GM12874 (cell line): ENCODE results near the gene SLC38A2.

ENCODE experiments used
- TF ChIP-seq, protein P1 (sequence below): IDR thresholded peaks from 2 replicates; pipeline ENCODE4 v1.5.1; 2011; ENCODE audit warnings: low read depth, mild to moderate bottlenecking, control low read depth, low read length, moderate library complexity; ENCODE audit not compliant: insufficient read depth

The SLC38A2 gene

DNA sequence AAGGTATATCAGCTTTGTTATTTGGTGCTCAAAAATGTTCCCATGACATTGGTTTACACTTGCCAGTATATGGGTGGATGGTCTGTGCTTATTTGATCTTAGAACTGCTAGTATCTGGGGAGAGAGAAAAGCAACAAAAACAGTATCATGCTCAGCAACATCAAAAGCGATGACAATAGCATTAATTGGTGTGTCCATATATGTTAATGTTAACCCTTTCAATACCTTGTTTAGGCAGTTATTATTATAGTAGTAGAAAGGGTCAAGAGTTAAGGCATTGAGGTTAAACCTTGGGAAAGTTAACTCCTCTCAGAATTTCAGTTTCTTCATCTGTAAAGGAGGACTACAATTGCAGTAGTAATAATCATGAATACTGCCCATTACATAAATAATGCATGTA is 37.4 kb upstream of the SLC38A2 start:
- TF ChIP-seq, protein P1, sequence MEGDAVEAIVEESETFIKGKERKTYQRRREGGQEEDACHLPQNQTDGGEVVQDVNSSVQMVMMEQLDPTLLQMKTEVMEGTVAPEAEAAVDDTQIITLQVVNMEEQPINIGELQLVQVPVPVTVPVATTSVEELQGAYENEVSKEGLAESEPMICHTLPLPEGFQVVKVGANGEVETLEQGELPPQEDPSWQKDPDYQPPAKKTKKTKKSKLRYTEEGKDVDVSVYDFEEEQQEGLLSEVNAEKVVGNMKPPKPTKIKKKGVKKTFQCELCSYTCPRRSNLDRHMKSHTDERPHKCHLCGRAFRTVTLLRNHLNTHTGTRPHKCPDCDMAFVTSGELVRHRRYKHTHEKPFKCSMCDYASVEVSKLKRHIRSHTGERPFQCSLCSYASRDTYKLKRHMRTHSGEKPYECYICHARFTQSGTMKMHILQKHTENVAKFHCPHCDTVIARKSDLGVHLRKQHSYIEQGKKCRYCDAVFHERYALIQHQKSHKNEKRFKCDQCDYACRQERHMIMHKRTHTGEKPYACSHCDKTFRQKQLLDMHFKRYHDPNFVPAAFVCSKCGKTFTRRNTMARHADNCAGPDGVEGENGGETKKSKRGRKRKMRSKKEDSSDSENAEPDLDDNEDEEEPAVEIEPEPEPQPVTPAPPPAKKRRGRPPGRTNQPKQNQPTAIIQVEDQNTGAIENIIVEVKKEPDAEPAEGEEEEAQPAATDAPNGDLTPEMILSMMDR: no peak

DNA sequence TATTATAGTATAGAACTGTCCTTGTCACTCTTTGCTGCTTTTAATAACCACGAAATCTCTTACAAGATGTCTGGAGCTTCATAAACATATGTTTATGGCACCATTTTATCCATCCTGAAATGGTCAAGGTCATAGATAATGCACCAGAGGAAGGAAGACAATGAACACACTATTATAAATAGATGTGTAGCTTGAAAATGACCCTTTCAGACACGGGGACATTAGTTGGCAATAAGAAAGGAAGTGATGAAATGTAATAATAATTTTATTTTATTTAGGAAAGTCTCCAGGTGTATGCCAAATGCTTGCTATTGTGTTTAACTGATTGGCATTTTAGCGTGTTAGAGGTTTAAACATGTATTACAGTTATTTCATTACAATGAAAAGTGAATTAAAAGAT is 36.8 kb upstream of the SLC38A2 start:
- TF ChIP-seq, protein P1: no peak

DNA sequence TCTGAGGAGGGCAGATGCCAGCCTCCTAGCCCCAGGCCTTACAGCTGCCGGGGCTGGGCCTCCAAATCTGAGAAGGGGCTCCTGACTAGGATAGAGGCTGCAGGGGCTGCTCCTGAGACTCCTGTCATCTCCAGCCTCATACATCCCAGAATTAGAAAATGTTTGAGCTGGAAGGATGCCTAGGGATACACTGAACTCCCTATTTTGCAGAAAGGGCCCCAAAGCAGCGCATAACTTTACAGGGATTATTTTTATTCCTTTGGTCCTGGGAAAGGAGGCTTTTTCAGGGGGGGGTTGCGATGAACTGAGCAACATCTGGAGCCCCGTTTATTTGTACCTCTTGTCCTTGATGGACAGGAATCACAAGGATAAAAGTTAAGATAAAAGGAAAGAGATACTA is 35.9 kb upstream of the SLC38A2 start:
- TF ChIP-seq, protein P1: no peak

DNA sequence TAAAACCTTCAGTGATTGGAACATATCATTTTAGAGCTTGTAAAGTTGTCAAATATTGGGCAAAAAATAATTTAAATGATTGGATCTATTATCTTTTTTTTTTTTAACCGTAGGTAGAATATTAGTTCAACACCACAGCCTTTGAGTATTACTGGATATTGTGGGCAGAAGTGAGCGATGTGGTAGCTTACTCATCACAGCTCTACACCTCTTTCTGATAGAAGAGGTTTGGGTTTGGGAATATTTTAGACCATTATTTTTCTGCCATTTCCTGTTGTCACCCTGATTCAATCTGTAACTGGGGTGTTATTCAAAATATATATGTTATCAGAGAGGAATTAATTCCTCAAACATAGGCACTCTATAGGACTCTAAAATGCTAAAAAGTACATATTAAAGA is 34.8 kb upstream of the SLC38A2 start:
- TF ChIP-seq, protein P1: no peak

DNA sequence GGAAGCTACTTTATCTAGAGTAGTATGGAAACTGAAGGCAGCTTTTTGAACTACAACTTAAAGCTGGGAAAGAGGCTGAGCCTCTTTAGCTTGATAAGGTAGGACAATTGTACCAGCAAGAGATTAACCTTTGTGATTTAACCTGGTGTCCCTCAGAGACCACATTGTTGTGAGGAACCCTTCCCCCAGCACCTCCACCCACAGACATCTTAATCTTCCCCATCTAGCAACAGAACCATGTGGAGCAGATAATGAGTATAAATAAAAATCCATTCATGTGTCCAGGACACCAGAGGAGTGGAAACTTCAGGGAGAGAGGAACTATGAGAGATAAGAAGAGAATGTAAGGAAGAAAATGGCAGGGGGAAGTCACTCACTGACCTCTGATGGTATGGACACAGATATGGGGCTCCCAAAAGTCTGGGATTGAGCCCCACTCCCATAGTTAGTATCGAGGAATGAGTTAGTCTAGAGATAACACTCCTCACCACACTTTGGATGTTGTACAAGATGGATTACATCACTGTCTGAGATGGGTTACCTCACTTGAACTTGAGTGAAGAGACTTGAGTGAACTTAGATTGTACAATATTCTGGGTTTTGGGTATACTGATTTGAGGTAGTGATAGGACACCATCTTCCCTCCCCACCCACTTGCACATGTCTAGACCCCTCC is 33.9 kb upstream of the SLC38A2 start:
- TF ChIP-seq, protein P1: no peak

DNA sequence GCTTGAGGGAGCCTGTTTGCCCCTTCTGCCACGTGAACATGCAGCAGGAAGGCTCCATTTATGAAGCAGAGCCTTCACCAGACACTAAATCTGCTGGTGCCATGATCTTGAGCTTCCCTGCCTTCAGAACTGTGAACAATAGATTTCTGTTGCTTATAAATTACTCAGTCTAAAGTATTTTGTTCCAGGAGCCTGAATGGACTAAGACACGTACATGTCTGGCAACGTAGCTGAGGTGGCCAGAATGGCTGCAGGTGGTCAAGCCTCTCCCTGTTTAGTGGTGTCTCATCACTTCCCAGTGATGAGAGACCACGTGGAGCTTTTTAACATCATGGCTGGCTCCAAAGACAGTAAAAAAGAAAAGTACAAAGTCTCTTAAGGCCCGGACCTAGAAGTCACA is 32.2 kb upstream of the SLC38A2 start:
- TF ChIP-seq, protein P1: no peak

DNA sequence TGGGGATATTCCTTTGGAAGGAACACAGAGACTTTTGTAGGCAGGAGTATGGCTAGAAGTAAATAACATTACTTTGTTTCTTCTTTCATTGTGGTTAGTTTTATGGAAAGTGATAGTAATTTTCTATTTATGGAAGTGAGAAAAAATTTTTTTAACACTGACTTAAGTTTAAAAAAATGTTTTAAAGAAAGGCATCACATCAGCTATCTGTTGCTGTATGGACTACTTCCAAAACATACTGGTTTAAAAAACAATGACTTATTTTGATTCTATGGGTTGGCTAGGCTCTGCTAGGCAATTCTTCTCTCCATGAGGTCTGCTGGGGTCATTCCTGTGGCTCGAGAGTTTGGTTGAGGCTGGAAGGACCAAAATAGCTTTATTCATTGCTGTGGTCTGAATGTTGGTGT is 31.7 kb upstream of the SLC38A2 start:
- TF ChIP-seq, protein P1: no peak
